GM10266 (cell line): ENCODE results near the gene GMDS.

Source experiments
- DNase-seq: peaks from one replicate; pipeline ENCODE4 v3.0.0; 2012; ENCODE audit errors: extremely low spot score
- TF ChIP-seq, protein P1 (sequence below): IDR thresholded peaks from 2 replicates; pipeline ENCODE4 v1.5.1; 2012; ENCODE audit warnings: mild to moderate bottlenecking, low read depth; ENCODE audit not compliant: control insufficient read depth, insufficient read depth; ENCODE audit errors: missing control alignments

Gene GMDS

DNA sequence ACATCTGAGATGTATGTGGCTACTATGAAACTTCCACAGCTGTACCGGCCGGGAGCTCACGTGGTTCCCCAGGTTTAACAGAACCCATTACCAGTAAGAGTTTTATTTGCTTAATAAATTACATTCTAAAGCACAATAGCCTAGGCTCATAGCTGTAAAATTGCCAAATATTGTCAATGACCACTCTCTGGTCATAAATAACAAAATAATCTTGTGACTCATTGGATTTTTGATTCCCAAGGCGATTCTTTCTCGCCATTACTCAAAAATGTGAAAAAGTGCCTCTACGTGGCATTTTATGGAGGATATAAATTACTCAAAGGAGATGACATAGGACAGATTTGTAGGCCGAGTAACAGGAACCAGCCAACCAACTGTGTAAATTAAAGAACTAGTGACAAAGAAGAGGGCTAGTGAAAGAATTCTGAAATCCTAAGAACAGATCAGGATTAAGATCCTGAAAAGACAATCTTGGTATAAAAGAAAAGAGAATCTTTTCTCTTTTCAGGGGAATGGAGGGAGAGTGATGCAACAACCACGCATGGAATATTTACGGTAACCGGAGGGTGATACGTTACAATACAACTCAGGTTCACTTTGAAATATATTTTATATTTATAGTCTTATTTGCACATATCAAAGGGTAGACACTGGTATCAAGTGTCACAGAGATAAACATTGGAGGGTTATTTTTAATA is 436.0 kb downstream of the GMDS start:
- TF ChIP-seq, protein P1, sequence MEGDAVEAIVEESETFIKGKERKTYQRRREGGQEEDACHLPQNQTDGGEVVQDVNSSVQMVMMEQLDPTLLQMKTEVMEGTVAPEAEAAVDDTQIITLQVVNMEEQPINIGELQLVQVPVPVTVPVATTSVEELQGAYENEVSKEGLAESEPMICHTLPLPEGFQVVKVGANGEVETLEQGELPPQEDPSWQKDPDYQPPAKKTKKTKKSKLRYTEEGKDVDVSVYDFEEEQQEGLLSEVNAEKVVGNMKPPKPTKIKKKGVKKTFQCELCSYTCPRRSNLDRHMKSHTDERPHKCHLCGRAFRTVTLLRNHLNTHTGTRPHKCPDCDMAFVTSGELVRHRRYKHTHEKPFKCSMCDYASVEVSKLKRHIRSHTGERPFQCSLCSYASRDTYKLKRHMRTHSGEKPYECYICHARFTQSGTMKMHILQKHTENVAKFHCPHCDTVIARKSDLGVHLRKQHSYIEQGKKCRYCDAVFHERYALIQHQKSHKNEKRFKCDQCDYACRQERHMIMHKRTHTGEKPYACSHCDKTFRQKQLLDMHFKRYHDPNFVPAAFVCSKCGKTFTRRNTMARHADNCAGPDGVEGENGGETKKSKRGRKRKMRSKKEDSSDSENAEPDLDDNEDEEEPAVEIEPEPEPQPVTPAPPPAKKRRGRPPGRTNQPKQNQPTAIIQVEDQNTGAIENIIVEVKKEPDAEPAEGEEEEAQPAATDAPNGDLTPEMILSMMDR = no peak
- DNase-seq = no peak

DNA sequence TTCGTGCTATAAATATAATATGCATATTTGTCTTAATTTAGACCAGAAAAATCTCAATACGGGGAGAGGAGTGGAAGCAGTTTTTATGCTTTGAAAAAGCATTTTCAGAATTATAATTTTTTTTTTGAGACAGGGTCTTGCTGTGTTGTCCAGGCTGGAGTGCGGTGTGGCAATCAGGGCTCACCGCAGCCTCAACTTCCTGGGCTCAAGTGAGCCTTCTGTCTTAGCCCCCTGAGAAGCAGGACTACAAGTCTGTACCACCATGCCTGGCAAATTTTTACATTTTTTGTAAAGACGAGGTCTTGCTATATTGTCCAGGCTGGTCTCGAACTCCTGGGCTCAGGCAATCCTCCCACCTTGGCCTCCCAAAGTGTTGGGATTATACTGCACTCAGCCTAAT is 438.5 kb downstream of the GMDS start:
- no peak for DNase-seq
- TF ChIP-seq, protein P1 = no peak

DNA sequence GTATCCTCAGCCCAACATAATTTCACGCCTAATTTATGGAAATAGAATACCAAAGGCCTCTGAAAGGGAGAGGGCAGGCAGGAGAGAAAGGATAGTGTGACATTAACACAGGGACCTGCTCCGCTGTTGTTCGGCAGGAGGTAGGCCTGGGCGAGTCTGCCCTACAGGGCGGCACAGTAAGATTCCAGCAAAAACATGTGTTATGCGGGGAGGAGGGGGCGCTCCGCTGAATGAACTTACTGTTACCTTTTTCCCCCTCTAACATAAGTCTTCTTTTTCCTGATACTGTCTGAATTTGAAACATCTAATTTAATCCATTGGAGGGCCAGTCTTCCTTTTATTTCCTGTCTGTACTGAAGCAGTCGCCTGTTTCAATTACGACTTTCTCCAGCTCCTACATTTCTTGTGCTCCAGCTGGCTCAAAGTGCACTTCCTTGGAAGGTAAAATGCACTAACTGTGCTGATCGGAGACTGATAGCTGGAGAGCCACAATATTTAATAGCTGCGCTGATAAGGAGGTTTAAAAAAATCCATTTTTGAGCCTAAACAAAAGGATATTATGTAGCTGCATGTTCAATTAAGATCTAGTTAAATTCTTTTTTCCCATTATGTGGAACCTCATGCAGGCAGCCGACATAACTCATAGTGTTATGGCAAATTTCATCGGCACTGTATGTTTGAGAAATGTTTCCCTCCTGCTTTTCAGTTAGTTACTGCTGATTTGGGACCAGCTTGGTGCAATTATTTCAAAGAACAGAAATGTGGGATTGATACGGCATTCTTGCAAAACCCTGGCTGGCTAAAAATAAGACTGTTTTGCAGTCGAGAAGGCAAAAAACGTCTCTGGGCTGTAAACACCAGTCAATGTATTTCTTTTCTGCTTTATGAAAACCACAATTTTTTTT is 442.7 kb downstream of the GMDS start:
- DNase-seq = no peak
- TF ChIP-seq, protein P1 = no peak

DNA sequence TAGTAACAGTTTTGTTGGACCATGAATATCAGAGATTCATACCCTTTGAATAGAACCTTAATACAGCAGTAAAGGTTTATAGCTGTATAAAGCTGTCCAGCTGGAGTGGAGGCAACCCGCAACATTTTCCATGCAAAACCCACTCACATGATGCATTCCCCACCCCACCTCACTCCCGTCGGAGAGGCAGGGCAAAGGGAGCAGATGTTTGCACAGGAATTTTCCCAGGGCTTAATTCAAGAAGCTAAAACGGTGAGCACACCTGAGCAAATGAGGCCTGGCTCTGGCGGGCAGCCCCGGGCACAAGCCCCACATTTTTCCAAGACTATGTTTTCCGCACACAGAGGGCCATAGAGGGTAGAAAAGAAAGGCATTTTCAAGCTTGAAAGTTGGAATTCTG is 444.0 kb downstream of the GMDS start:
- TF ChIP-seq, protein P1 = no peak
- DNase-seq = no peak

DNA sequence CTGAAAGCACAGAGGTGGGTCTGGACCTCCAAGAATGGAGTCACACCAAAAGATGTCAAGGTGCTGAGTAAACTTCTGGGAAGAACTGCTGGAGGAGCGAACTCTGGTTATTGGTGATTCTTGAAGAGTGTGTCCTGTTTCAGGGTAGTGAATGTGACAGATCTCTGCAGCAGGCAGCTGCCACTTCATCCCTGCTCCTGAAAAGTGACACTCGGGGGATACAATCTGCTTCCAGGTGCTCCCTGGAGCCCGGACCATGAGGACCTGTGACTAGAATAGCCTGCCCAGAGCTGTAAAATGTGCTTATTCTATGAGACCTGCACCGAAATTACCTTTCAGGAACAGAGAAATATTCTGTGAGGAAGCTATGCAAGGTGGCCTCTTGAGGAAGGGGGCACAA is 444.6 kb downstream of the GMDS start:
- DNase-seq = no peak
- TF ChIP-seq, protein P1 = no peak

DNA sequence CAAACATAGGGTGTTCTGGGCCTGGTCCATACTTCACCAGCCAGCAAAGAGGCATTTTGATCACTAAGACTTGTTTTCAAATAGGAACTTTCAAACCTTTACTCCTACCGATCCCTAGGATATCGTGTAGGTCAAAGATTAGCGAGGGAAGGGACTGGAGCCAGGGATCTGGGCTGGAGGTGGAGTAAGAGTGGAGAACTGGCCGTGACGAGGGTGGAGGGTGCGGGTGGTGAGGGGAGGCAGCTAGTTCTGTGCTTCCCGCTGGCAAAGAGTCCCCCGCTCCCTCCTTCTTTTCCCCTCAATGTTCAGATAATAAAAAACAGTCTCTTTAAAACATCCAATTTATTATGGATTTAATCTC is 446.5 kb downstream of the GMDS start:
- DNase-seq = no peak
- TF ChIP-seq, protein P1 = no peak

DNA sequence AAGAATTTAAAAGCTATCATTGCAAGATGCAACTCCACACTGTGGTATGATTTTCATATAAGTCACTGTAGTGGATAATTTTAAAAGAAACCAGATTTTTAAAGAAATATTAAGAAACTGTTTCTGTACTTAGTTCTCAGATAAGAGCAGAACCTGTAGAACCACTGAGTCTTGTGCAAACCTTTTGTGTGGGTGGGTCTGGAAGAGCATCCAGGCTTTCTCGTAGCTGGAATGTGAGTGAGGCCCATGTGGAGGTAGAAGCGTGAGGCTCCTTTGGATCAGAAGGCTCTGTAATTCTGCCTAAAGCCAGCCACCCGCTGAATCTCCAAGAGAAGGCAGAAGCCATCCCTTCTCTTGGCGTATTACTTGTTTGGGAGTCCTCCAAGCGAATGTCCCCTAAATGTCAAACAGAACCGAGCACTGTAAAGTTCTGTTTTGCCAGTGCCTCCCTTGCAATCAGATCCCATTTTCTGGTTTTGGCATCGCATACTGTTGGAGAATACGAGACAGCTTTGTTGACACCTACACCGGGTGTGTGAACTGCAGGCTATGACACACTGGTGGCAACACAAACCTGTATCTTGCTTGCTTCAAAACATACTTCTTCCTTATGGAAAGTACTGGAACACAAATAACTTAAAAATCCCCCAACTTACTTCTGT is 447.0 kb downstream of the GMDS start:
- TF ChIP-seq, protein P1 = no peak
- DNase-seq = no peak
